ENCODE results near the gene MATCAP1.

GRCh38 chr16:67184453-67184994 lies 761 bp upstream of the MATCAP1 start:
- TF ChIP-seq CTCF (conservative IDR thresholded peaks at IDR 0.05; ENCODE audit: low read depth, low read length) (no peak), EZH2 (IDR thresholded peaks at IDR 0.05; ENCODE audit: borderline replicate concordance, low read depth, low read length, poor library complexity, severe bottlenecking) (no peak)
